Transverse colon (tissue), 4 donors: ENCODE measurements around the gene GATA5. TPM values are rescaled to one million over a fixed set of nuclear protein-coding genes. Genes with fewer than 3 reads are reported as not detected.
A peak's percentile ranks its signal among the peaks of the same experiment; 100 is the strongest.

Source experiments
- DNase-seq: peaks from one replicate; pipeline ENCODE4 v3.0.0-alpha.2; 2019
- H3K27ac ChIP-seq, 4 donors: fragments of 200-600 bp; sonication (generic); 2 replicates each; pipeline ENCODE4 v1.5.1; 2016 to 2018; ENCODE audit warnings: inconsistent platforms in 4 of 4
- H3K27me3 ChIP-seq: fragments of 200-600 bp; sonication (generic); 2 replicates; pipeline ENCODE4 v1.5.1; 2017; ENCODE audit warnings: inconsistent platforms
- H3K36me3 ChIP-seq, 4 donors: fragments of 200-600 bp; sonication (generic); 2 replicates each; pipeline ENCODE4 v1.5.1; 2017 to 2019; ENCODE audit warnings: inconsistent platforms in 4 of 4
- H3K4me1 ChIP-seq, 4 donors: fragments of 200-600 bp; sonication (generic); 2 replicates each; pipeline ENCODE4 v1.5.1; 2017 to 2020; ENCODE audit warnings: inconsistent platforms in 4 of 4
- H3K4me3 ChIP-seq, 4 donors: fragments of 200-600 bp; sonication (generic); 1 replicate in 1 of 4; 2 replicates in 3 of 4; pipeline versions ENCODE4 v1.5.1 to v1.6.1; 2017 to 2019; ENCODE audit warnings: inconsistent platforms in 4 of 4
- H3K9me3 ChIP-seq, 2 donors: fragments of 200-600 bp; sonication (generic); 2 replicates each; pipeline ENCODE4 v1.5.1; 2017 to 2019; ENCODE audit warnings: inconsistent platforms in 2 of 2
- EP300 ChIP-seq: sonication (generic); formaldehyde crosslinking; IDR thresholded peaks from one replicate; pipeline ENCODE4 v1.6.1; 2017; ENCODE audit warnings: antibody characterized with exemption, low read depth
- POLR2A ChIP-seq: fragments of 450-650 bp; IDR thresholded peaks from one replicate; pipeline ENCODE4 v1.6.1; 2016; ENCODE audit warnings: antibody characterized with exemption, mild to moderate bottlenecking, moderate library complexity
- POLR2AphosphoS5 ChIP-seq, 3 donors: sonication (generic); formaldehyde crosslinking; IDR thresholded peaks; one replicate each; pipeline ENCODE4 v1.6.1; 2016; ENCODE audit warnings: antibody characterized with exemption in 3 of 3
- WGBS, 2 donors: methylation state at CpG; one replicate each; pipeline ENCODE4 v1.1.5; 2018; ENCODE audit warnings: low coverage in 1 of 2; 5-methylcytosine and 5-hydroxymethylcytosine counted together
- in situ Hi-C, 4 donors: fragments of 200-750 bp; cut with MboI; loops; one replicate each; pipeline versions ENCODE4 v1.15.0 to v1.15.1; 2017; ENCODE audit warnings: low sequenced_read_pairs in 3 of 4, low pct_ligation_motif_present in 1 of 4, low pct_unique_long_range_greater_than_20kb in 1 of 4
- intact Hi-C: fragments of 100-400 bp; cut with DNase I; formaldehyde crosslinking; loops from one replicate; pipeline ENCODE4 v1.15.1; 2023; ENCODE audit warnings: low total_unique reads
- total RNA-seq, 4 donors: library from RNA; depleted of rRNA; stranded (reverse); fragments of >200 nt; gene quantifications; one replicate each; pipeline ENCODE4 v1.1.0, GENCODE V29; 2016
- TF ChIP-seq, protein P1 (sequence below), 5 experiments: fragments of 200-600 bp in 3 of 5; fragments of 450-650 bp in 2 of 5; sonication (generic) in 3 of 5; IDR thresholded peaks; 1 replicate in 2 of 5; 2 replicates in 3 of 5; pipeline ENCODE4 v1.5.1; 2016 to 2017; ENCODE audit warnings: antibody characterized with exemption in 5 of 5, inconsistent platforms in 3 of 5, mild to moderate bottlenecking in 2 of 5, moderate library complexity in 1 of 5

The GATA5 gene
- total RNA-seq, 4 donors from 2014 or later: not detected

DNA sequence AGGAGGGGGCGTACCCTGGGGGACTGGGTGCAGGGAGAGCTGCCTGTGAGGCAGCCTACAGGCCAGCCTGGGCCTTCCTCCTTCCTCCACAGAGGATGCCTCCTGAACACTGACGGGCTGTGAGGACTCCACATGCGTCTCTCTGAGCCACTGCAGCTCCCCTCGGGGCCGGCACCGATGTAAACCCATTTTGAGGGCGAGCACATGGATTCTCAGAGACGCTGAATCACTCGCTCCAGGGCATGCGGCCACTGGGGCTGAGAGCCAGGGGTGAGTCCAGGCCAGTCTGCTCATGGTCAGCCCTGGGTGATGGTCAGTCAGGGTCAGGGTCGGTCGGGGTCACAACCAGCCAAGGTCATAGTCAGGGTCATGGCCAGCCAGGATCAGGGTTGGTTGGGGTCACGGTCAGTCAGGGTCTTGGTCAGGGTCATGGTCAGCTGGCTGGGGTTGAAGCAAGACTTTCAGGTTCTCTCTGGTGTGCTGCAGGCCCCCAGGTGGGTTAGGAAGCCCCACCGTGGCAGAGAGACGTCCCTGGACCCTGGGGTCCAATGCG, 33.7 kb downstream of the GATA5 start:
- H3K36me3 ChIP-seq: no peaks in the 10 kb centered on the region
- H3K9me3 ChIP-seq: no peaks in the 10 kb centered on the region
- intact Hi-C loops (no loop called here), in situ Hi-C loops (no loop called here)
- no peak overlapping the region for H3K4me3 ChIP-seq
- TF ChIP-seq POLR2A (no peak), POLR2AphosphoS5 (IDR thresholded peaks at IDR 0.05) (no peak), EP300 (no peak)
- TF ChIP-seq, protein P1, sequence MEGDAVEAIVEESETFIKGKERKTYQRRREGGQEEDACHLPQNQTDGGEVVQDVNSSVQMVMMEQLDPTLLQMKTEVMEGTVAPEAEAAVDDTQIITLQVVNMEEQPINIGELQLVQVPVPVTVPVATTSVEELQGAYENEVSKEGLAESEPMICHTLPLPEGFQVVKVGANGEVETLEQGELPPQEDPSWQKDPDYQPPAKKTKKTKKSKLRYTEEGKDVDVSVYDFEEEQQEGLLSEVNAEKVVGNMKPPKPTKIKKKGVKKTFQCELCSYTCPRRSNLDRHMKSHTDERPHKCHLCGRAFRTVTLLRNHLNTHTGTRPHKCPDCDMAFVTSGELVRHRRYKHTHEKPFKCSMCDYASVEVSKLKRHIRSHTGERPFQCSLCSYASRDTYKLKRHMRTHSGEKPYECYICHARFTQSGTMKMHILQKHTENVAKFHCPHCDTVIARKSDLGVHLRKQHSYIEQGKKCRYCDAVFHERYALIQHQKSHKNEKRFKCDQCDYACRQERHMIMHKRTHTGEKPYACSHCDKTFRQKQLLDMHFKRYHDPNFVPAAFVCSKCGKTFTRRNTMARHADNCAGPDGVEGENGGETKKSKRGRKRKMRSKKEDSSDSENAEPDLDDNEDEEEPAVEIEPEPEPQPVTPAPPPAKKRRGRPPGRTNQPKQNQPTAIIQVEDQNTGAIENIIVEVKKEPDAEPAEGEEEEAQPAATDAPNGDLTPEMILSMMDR (IDR thresholded peaks at IDR 0.05): no peak
- WGBS, 2 donors: 85% methylated on average over 16 of the region's 16 CpGs; no CpG with 5 or more reads in 1 of the 2 donors
- peaks cover 8% of the 10 kb centered on the region for H3K27me3 ChIP-seq
- no peak overlapping the region for H3K27ac ChIP-seq
- no peaks in the 10 kb centered on the region for H3K4me1 ChIP-seq
- no peak for DNase-seq

- peaks cover 0 to 5% (median under 1%) of the 10 kb centered on the region in 4 donors for H3K4me1 ChIP-seq
- no peak overlapping the region for H3K27ac ChIP-seq
- TF ChIP-seq EP300 (no peak), POLR2AphosphoS5 (IDR thresholded peaks at IDR 0.05) (no peak), POLR2A (no peak)
- TF ChIP-seq, protein P1 (IDR thresholded peaks at IDR 0.05): no peak
- in situ Hi-C loops: no loop called here
- no peak for DNase-seq
- H3K27me3 ChIP-seq: peaks cover 19% of the 10 kb centered on the region
- H3K9me3 ChIP-seq: no peaks in the 10 kb centered on the region
- WGBS, 2 donors: 67% methylated on average over 5 of the region's 5 CpGs; no CpG with 5 or more reads in 1 of the 2 donors
- intact Hi-C loops: no loop called here
- H3K4me3 ChIP-seq: no peak overlapping the region
- H3K36me3 ChIP-seq: no peaks in the 10 kb centered on the region
These were observed 36.6 kb downstream of the GATA5 start for GRCh38 chr20:62439218-62439617.

DNA sequence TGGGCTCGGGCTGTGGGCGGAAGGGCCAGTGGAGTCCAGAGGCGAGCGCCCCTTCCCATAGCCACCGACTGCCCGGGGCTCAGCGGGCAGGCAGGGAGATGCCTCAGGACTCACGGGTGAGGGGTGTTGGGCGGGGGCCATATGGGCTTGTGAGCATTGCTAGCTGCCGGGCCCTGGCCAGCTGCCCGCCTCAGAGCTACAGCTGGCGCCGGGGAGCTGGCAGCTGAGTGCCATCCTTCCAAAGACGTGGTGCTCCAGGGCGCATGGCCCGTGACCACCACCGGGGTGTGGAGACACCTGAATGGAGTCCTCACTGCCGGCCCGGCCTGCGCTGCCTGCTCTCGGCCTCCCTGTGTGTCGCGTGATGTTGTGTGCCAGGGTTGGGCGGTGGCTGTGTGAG, 37.9 kb downstream of the GATA5 start:
- WGBS, 2 donors: 78% methylated on average over 24 of the region's 24 CpGs; no CpG with 5 or more reads in 1 of the 2 donors
- no peak overlapping the region for H3K4me3 ChIP-seq
- H3K27ac ChIP-seq: peak overlapping the region in 1 of 4 donors; percentile 29
- H3K36me3 ChIP-seq: no peaks in the 10 kb centered on the region
- TF ChIP-seq POLR2A (no peak), POLR2AphosphoS5 (IDR thresholded peaks at IDR 0.05) (no peak), EP300 (no peak)
- TF ChIP-seq, protein P1 (IDR thresholded peaks at IDR 0.05): no peak
- intact Hi-C loops: no loop called here
- no peak for DNase-seq
- H3K9me3 ChIP-seq: no peaks in the 10 kb centered on the region
- peaks cover 7 to 16% (median 9%) of the 10 kb centered on the region in 4 donors for H3K4me1 ChIP-seq
- in situ Hi-C loops: no loop called here
- peaks cover 23% of the 10 kb centered on the region for H3K27me3 ChIP-seq

DNA sequence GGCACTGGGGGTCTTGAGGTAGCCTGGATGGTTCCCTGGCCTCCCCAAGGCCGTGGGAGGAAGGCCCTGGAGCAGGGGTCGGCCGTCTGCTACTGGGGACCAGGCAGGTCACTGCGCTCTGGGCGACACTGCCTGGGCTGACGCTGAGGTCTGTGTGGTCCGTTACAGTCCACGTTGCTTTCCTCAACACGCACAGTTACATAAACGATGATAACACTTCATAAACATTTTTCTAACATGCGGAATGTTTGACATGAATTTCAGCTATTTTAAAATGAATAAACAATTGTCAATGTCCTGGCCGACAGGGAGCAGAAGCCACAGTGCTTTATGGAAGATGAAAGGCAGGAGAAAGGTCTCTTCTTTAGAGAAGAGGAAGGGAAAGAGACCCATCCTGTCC, 38.3 kb downstream of the GATA5 start:
- 63 to 64% methylated on average over 5 to 12 of the region's 12 CpGs for WGBS, 2 donors
- H3K4me1 ChIP-seq: peaks cover 7 to 16% (median 9%) of the 10 kb centered on the region in 4 donors
- no peaks in the 10 kb centered on the region for H3K9me3 ChIP-seq
- no peak for DNase-seq
- intact Hi-C loops (no loop called here), in situ Hi-C loops (no loop called here)
- H3K27me3 ChIP-seq: peaks cover 23% of the 10 kb centered on the region
- H3K4me3 ChIP-seq: no peak overlapping the region
- TF ChIP-seq, protein P1 (IDR thresholded peaks at IDR 0.05): no peak
- TF ChIP-seq POLR2AphosphoS5 (IDR thresholded peaks at IDR 0.05) (no peak), POLR2A (no peak), EP300 (no peak)
- H3K27ac ChIP-seq: peak overlapping the region in 1 of 4 donors; percentile 29
- H3K36me3 ChIP-seq: no peaks in the 10 kb centered on the region
